Measurements from ENCODE around the gene TMEM150B. TPM values are rescaled to one million over a fixed set of nuclear protein-coding genes. Genes with fewer than 3 reads are reported as not detected.

TMEM150B gene
- total RNA-seq, 1 donor from 2014 or later: not detected

DNA sequence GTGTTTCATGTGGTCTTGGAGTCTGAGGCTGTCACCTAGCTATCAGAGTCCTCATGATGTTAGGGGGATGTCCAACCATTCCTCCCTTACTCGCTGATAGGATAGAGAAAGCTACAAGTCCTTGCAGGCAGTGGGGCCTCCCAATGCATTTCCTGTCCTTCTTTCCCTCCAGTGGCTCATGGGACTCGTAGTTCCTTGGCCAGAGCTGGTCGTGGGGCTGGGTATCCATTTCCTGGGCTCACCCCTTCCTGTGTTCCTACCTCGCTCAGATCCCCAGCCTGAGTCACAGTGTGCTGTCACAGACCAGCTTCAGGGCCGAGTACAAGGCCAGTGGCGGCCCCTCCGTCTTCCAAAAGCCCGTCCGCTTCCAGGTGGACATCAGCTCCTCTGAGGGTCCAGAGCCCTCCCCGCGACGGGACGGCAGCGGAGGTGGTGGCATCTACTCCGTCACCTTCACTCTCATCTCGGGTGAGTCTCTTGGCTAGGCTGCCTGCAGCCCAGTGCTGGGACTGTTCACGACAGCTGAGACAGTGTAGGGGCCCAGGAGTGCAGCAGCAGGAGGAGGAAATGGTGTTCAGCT lies 19.1 kb downstream of the TMEM150B start:
- Mint-ChIP-seq H3K4me1 (ENCODE audit: unreplicated experiment) (peaks cover 9% of the 10 kb centered on the region), H3K9me3 (ENCODE audit: unreplicated experiment) (no peaks in the 10 kb centered on the region), H3K36me3 (ENCODE audit: low read depth, unreplicated experiment) (peaks cover 32% of the 10 kb centered on the region), H3K27me3 (ENCODE audit: unreplicated experiment) (peaks cover 15% of the 10 kb centered on the region), H3K4me3 (ENCODE audit: unreplicated experiment) (peak overlapping the region; percentile 69), H3K27ac (ENCODE audit: unreplicated experiment) (peak overlapping the region; percentile 87)
- TF ChIP-seq CTCF (IDR thresholded peaks at IDR 0.05; ENCODE audit: unreplicated experiment): no peak
- peak; percentile 32 for DNase-seq (ENCODE audit: low spot score)

- DNase-seq (ENCODE audit: low spot score): peak; percentile 60
- Mint-ChIP-seq H3K27ac (ENCODE audit: unreplicated experiment) (peak overlapping the region; percentile 87), H3K9me3 (ENCODE audit: unreplicated experiment) (no peaks in the 10 kb centered on the region), H3K4me1 (ENCODE audit: unreplicated experiment) (peaks cover 9% of the 10 kb centered on the region), H3K27me3 (ENCODE audit: unreplicated experiment) (peaks cover 15% of the 10 kb centered on the region), H3K4me3 (ENCODE audit: unreplicated experiment) (no peak overlapping the region), H3K36me3 (ENCODE audit: low read depth, unreplicated experiment) (peaks cover 32% of the 10 kb centered on the region)
- TF ChIP-seq CTCF (IDR thresholded peaks at IDR 0.05; ENCODE audit: unreplicated experiment): no peak
Measured at GRCh38 chr19:55305491-55305890, 19.6 kb downstream of the TMEM150B start.

- no peak for DNase-seq (ENCODE audit: low spot score)
Measured at GRCh38 chr19:55304980-55305379, 20.2 kb downstream of the TMEM150B start.

GRCh38 chr19:55304279-55304978 lies 20.7 kb downstream of the TMEM150B start:
- Mint-ChIP-seq H3K4me3 (ENCODE audit: unreplicated experiment) (no peak overlapping the region), H3K27ac (ENCODE audit: unreplicated experiment) (no peak overlapping the region), H3K36me3 (ENCODE audit: low read depth, unreplicated experiment) (peaks cover 27% of the 10 kb centered on the region), H3K27me3 (ENCODE audit: unreplicated experiment) (peaks cover 10% of the 10 kb centered on the region), H3K4me1 (ENCODE audit: unreplicated experiment) (peaks cover 9% of the 10 kb centered on the region), H3K9me3 (ENCODE audit: unreplicated experiment) (no peaks in the 10 kb centered on the region)
- no peak for DNase-seq (ENCODE audit: low spot score)
- no peak for TF ChIP-seq CTCF (IDR thresholded peaks at IDR 0.05; ENCODE audit: unreplicated experiment)

More at GRCh38 chr19:55304980-55305379, 20.2 kb downstream of the TMEM150B start:
- Mint-ChIP-seq H3K4me3 (ENCODE audit: unreplicated experiment) (no peak overlapping the region), H3K27me3 (ENCODE audit: unreplicated experiment) (peaks cover 10% of the 10 kb centered on the region), H3K4me1 (ENCODE audit: unreplicated experiment) (peaks cover 9% of the 10 kb centered on the region), H3K36me3 (ENCODE audit: low read depth, unreplicated experiment) (peaks cover 27% of the 10 kb centered on the region), H3K27ac (ENCODE audit: unreplicated experiment) (peak overlapping the region; percentile 87), H3K9me3 (ENCODE audit: unreplicated experiment) (no peaks in the 10 kb centered on the region)
- TF ChIP-seq CTCF (IDR thresholded peaks at IDR 0.05; ENCODE audit: unreplicated experiment): no peak

GRCh38 chr19:55303477-55303876 lies 21.7 kb downstream of the TMEM150B start:
- no peak for TF ChIP-seq CTCF (IDR thresholded peaks at IDR 0.05; ENCODE audit: unreplicated experiment)
- Mint-ChIP-seq H3K36me3 (ENCODE audit: low read depth, unreplicated experiment) (peaks cover 27% of the 10 kb centered on the region), H3K4me1 (ENCODE audit: unreplicated experiment) (peaks cover 9% of the 10 kb centered on the region), H3K9me3 (ENCODE audit: unreplicated experiment) (no peaks in the 10 kb centered on the region), H3K4me3 (ENCODE audit: unreplicated experiment) (no peak overlapping the region), H3K27me3 (ENCODE audit: unreplicated experiment) (peaks cover 10% of the 10 kb centered on the region), H3K27ac (ENCODE audit: unreplicated experiment) (no peak overlapping the region)
- DNase-seq (ENCODE audit: low spot score): no peak

Measured in endothelial cell (in vitro differentiated cells).